ENCODE measurements around the gene UNC93B1. TPM values are rescaled to one million over a fixed set of nuclear protein-coding genes. Genes with fewer than 3 reads are reported as not detected.

The UNC93B1 gene
- total and polyA plus RNA-seq, 2 of the 13 experiments (the other 11 are each of a cell fraction or from before 2014, with no cell fraction given) = 8.8 to 18.9 TPM

GRCh38 chr11:68010090-68011041 lies 6.5 kb upstream of the UNC93B1 start, which contains the start of gene ALDH3B1 (continued):
- TF ChIP-seq ZBTB40 (IDR thresholded peaks at IDR 0.05) = no peak
- peak; percentile 45; the same call in 1 of the 2 replicates for TF ChIP-seq ZBTB40 (CRISPR knock-in tag; IDR thresholded peaks at IDR 0.05)
- TF ChIP-seq HNF4A (CRISPR knock-in tag; IDR thresholded peaks at IDR 0.05) = peak; percentile 67
- TF ChIP-seq ZSCAN29 (CRISPR knock-in tag; conservative IDR thresholded peaks at IDR 0.05) = peak; percentile 73; the same call in 1 of the 2 replicates
- TF ChIP-seq MYC (CRISPR knock-in tag; IDR thresholded peaks at IDR 0.05; ENCODE audit: borderline replicate concordance) = peak; percentile 52; the same call in 1 of the 2 replicates
- peak; percentile 34; the same call in 1 of the 2 replicates for TF ChIP-seq YEATS2 (CRISPR knock-in tag; IDR thresholded peaks at IDR 0.05; ENCODE audit: borderline replicate concordance)
- no peak for TF ChIP-seq PHF20 (CRISPR knock-in tag; IDR thresholded peaks at IDR 0.05)
- TF ChIP-seq ARNT2 (CRISPR knock-in tag; IDR thresholded peaks at IDR 0.05; ENCODE audit: low read depth) = peak; percentile 44; the same call in 1 of the 2 replicates
- peak; percentile 18; the same call in 1 of the 2 replicates for TF ChIP-seq ZSCAN9 (CRISPR knock-in tag; IDR thresholded peaks at IDR 0.05; ENCODE audit: borderline replicate concordance)
- no peak for TF ChIP-seq ETS1 (CRISPR knock-in tag; IDR thresholded peaks at IDR 0.05)
- TF ChIP-seq HDAC2 (CRISPR knock-in tag; IDR thresholded peaks at IDR 0.05) = peak; percentile 49
- peak; percentile 78 for TF ChIP-seq TFDP2 (CRISPR knock-in tag; IDR thresholded peaks at IDR 0.05)
- TF ChIP-seq POLR2A (IDR thresholded peaks at IDR 0.05; ENCODE audit: insufficient read depth in 1 of 2, low read depth in 2 of 2, low read length in 2 of 2) = peak in 1 of 2 experiments; percentile 62; a peak in 2 of 4 replicates
- TF ChIP-seq ZNF276 (CRISPR knock-in tag; IDR thresholded peaks at IDR 0.05; ENCODE audit: low read depth) = 0 out of 2 replicates have a peak, but pooled peaks have one; percentile 11
